B cell (primary cell): ENCODE data around the gene MLANA. TPM values are rescaled to one million over a fixed set of nuclear protein-coding genes. Genes with fewer than 3 reads are reported as not detected.

Experiments
- ATAC-seq: fragments of 200-7000 bp; cut with Tn5 transposase; one replicate; pipeline ENCODE4 v1.10.0; 2021; ENCODE audit warnings: low read depth, mild to moderate bottlenecking, moderate number of reproducible peaks, moderate library complexity
- CTCF ChIA-PET: fragments of 350-600 bp; sonication (Branson Sonifier 250); formaldehyde crosslinking; loops from one replicate; lab custom pipeline; 2021; ENCODE audit warnings: antibody characterized with exemption, inconsistent platforms; lab: Charles Lee
- POLR2A ChIA-PET: fragments of 350-600 bp; sonication (Branson Sonifier 250); formaldehyde crosslinking; loops from one replicate; lab custom pipeline; 2021; ENCODE audit warnings: antibody characterized with exemption; lab: Charles Lee
- DNase-seq: peaks from one replicate; pipeline ENCODE4 v3.0.0; 2013
- H2AFZ ChIP-seq: 2 replicates; pipeline ENCODE4 v1.6.1; 2012; ENCODE audit warnings: mild to moderate bottlenecking, low read depth, low read length; ENCODE audit not compliant: insufficient read depth, poor library complexity, severe bottlenecking
- H3K27ac ChIP-seq, 2 donors: 1 replicate in 1 of 2; 2 replicates in 1 of 2; pipeline ENCODE4 v1.5.1; 2012 to 2013; ENCODE audit warnings: low read length in 2 of 2, mild to moderate bottlenecking in 2 of 2, moderate library complexity in 1 of 2
- H3K27me3 ChIP-seq, 4 experiments: fragments of 200-600 bp in 1 of 4; sonication (generic) in 1 of 4; replicated peaks in 1 of 4; 1 replicate in 2 of 4; 2 replicates in 2 of 4; pipeline versions ENCODE4 v1.6.1 to v1.7.0; 2013 to 2016; ENCODE audit warnings: low read length in 3 of 4, mild to moderate bottlenecking in 2 of 4, mixed read lengths in 1 of 4, moderate library complexity in 1 of 4; ENCODE audit not compliant: insufficient read depth in 4 of 4, control insufficient read depth in 3 of 4; ENCODE audit errors: control extremely low read depth in 1 of 4
- H3K36me3 ChIP-seq, 2 experiments: replicated peaks in 1 of 2; 1 replicate in 1 of 2; 2 replicates in 1 of 2; pipeline versions ENCODE4 v1.6.1 to v1.7.1; 2013; ENCODE audit warnings: low read length in 1 of 2; ENCODE audit not compliant: insufficient read depth in 2 of 2, control insufficient read depth in 1 of 2; ENCODE audit errors: control extremely low read depth in 1 of 2, extremely low read depth in 1 of 2
- H3K4me1 ChIP-seq, 2 donors: fragments of 200-600 bp in 1 of 2; sonication (generic) in 1 of 2; 1 replicate in 1 of 2; 2 replicates in 1 of 2; pipeline versions ENCODE4 v1.5.1 to v1.6.1; 2013 to 2017; ENCODE audit warnings: low read length in 2 of 2; ENCODE audit not compliant: control insufficient read depth in 2 of 2, insufficient read depth in 2 of 2
- H3K4me2 ChIP-seq: replicated peaks from 2 replicates; pipeline ENCODE3; 2012; ENCODE audit warnings: mild to moderate bottlenecking, low read depth, low read length; ENCODE audit not compliant: poor library complexity, severe bottlenecking
- H3K4me3 ChIP-seq, 5 experiments: fragments of 200-600 bp in 1 of 5; sonication (generic) in 1 of 5; 1 replicate in 3 of 5; 2 replicates in 2 of 5; pipeline versions ENCODE4 v1.5.1 to v1.7.0; 2011 to 2016; ENCODE audit warnings: low read length in 4 of 5, mild to moderate bottlenecking in 4 of 5, low read depth in 2 of 5, control low read depth in 1 of 5, moderate library complexity in 1 of 5; ENCODE audit not compliant: insufficient read depth in 1 of 5; ENCODE audit errors: control extremely low read depth in 1 of 5, extremely low read depth in 1 of 5
- H3K79me2 ChIP-seq: fragments of 200-600 bp; sonication (generic); one replicate; pipeline ENCODE4 v1.6.0; 2016; ENCODE audit warnings: low read length; ENCODE audit not compliant: control insufficient read depth, insufficient read depth
- H3K9ac ChIP-seq: fragments of 200-600 bp; sonication (generic); 2 replicates; pipeline ENCODE4 v1.6.1; 2017; ENCODE audit warnings: mild to moderate bottlenecking, low read length, moderate library complexity
- H3K9me3 ChIP-seq, 3 donors: one replicate each; pipeline versions ENCODE4 v1.6.1 to v1.7.1; 2013; ENCODE audit warnings: low read length in 2 of 3; ENCODE audit not compliant: control insufficient read depth in 2 of 3, insufficient read depth in 1 of 3; ENCODE audit errors: control extremely low read depth in 1 of 3
- H4K20me1 ChIP-seq: 2 replicates; pipeline ENCODE4 v1.6.0; 2012; ENCODE audit warnings: mild to moderate bottlenecking, low read length; ENCODE audit not compliant: insufficient read depth, control insufficient read depth, poor library complexity, severe bottlenecking
- H3K27ac Mint-ChIP-seq: one replicate; pipeline ENCODE4 v1.8.0; 2021; ENCODE audit warnings: mixed read lengths
- H3K27me3 Mint-ChIP-seq: one replicate; pipeline ENCODE4 v1.8.0; 2021; ENCODE audit warnings: mixed read lengths
- H3K4me1 Mint-ChIP-seq: one replicate; pipeline ENCODE4 v1.8.0; 2021; ENCODE audit warnings: mixed read lengths
- H3K4me3 Mint-ChIP-seq: one replicate; pipeline ENCODE4 v1.8.0; 2021; ENCODE audit warnings: mixed read lengths
- H3K9me3 Mint-ChIP-seq: one replicate; pipeline ENCODE4 v1.8.0; 2022; ENCODE audit warnings: mixed read lengths; ENCODE audit not compliant: insufficient read depth
- CTCF ChIP-seq: fragments of 200-600 bp; IDR thresholded peaks from one replicate; pipeline ENCODE4 v1.8.0; 2022; ENCODE audit warnings: antibody characterized with exemption, mild to moderate bottlenecking
- EZH2 ChIP-seq: IDR thresholded peaks from 2 replicates; pipeline ENCODE4 v1.6.1; 2012; ENCODE audit warnings: borderline replicate concordance, low read depth, mild to moderate bottlenecking, moderate library complexity, low read length; ENCODE audit not compliant: insufficient read depth, poor library complexity, severe bottlenecking
- WGBS: methylation state at CpG from one replicate; pipeline ENCODE4 v1.1.5; 2013; ENCODE audit warnings: missing lambda C conversion rate; ENCODE audit not compliant: insufficient coverage; 5-methylcytosine and 5-hydroxymethylcytosine counted together
- intact Hi-C: fragments of 100-400 bp; cut with micrococcal nuclease; formaldehyde crosslinking; loops from one replicate; pipeline ENCODE4 v1.10.0; 2022
- polyA plus RNA-seq: library from polyadenylated mRNA; depleted of rRNA; stranded (reverse); fragments of >200 nt; gene quantifications from 2 replicates; pipeline ENCODE4 v1.2.3, GENCODE V29; 2012
- total RNA-seq, 2 donors: library from RNA; stranded (reverse); fragments of 120-200 nt in 1 of 2; gene quantifications; 1 replicate in 1 of 2; 2 replicates in 1 of 2; pipeline versions ENCODE4 v1.2.3 to v1.2.4, GENCODE V29; 2013 to 2022

MLANA gene
- total and polyA plus RNA-seq, 2 donors (not counting 1 experiment from before 2014, with no cell fraction given): not detected

- H3K27ac ChIP-seq: no peak overlapping the region
- TF ChIP-seq CTCF: no peak
- TF ChIP-seq EZH2: no peak
- peaks cover 0 to 21% of the 10 kb centered on the region in 2 experiments for H3K36me3 ChIP-seq
- Mint-ChIP-seq H3K4me3 (no peak overlapping the region), H3K27ac (no peak overlapping the region), H3K27me3 (no peaks in the 10 kb centered on the region), H3K4me1 (no peaks in the 10 kb centered on the region), H3K9me3 (no peaks in the 10 kb centered on the region)
- H3K4me2 ChIP-seq: no peak overlapping the region
- DNase-seq (no peak), ATAC-seq (no peak)
- no peaks in the 10 kb centered on the region for H4K20me1 ChIP-seq
- ChIA-PET CTCF (no interaction called here), POLR2A (no interaction called here)
- no peak overlapping the region for H2AFZ ChIP-seq
- H3K9ac ChIP-seq: no peak overlapping the region
- no CpG with 5 or more reads among the region's 3 CpGs for WGBS
- H3K27me3 ChIP-seq: no peaks in the 10 kb centered on the region
- H3K9me3 ChIP-seq: no peaks in the 10 kb centered on the region
- intact Hi-C loops: no loop called here
- H3K4me1 ChIP-seq: no peaks in the 10 kb centered on the region
- H3K79me2 ChIP-seq: no peaks in the 10 kb centered on the region
- H3K4me3 ChIP-seq: no peak overlapping the region
Observed at GRCh38 chr9:5918460-5918859, 27.8 kb downstream of the MLANA start.

GRCh38 chr9:5920860-5921328 lies 30.2 kb downstream of the MLANA start:
- Histone ChIP-seq H3K27me3 (no peaks in the 10 kb centered on the region), H4K20me1 (no peaks in the 10 kb centered on the region), H2AFZ (no peak overlapping the region), H3K36me3 (peaks cover 0 to 34% of the 10 kb centered on the region in 2 experiments), H3K4me2 (no peak overlapping the region), H3K4me3 (no peak overlapping the region), H3K79me2 (no peaks in the 10 kb centered on the region), H3K4me1 (no peaks in the 10 kb centered on the region), H3K27ac (no peak overlapping the region), H3K9me3 (no peaks in the 10 kb centered on the region), H3K9ac (no peak overlapping the region)
- 76% methylated on average over 2 of the region's 2 CpGs for WGBS
- intact Hi-C loops: no loop called here
- ATAC-seq: no peak
- TF ChIP-seq CTCF (no peak), EZH2 (no peak)
- Mint-ChIP-seq H3K27ac (no peak overlapping the region), H3K4me3 (no peak overlapping the region), H3K27me3 (no peaks in the 10 kb centered on the region), H3K9me3 (no peaks in the 10 kb centered on the region), H3K4me1 (no peaks in the 10 kb centered on the region)
- DNase-seq: no peak
- CTCF ChIA-PET: no interaction called here
- POLR2A ChIA-PET: no interaction called here
